Measurements from ENCODE around the gene DOCK1. TPM values are rescaled to one million over a fixed set of nuclear protein-coding genes. Genes with fewer than 3 reads are reported as not detected.

DOCK1 gene
- polyA plus RNA-seq, 1 of the 3 experiments (the other 2 are of a cell fraction): 15.5 TPM

- ChIA-PET CTCF (no interaction called here), POLR2A (no interaction called here)
- H3K27ac ChIP-seq (ENCODE audit: low read depth in 2 of 2, low read length in 1 of 2): no peak overlapping the region
- WGBS (ENCODE audit: low lambda C conversion rate): 98% methylated on average over 3 of the region's 3 CpGs
- no peaks in the 10 kb centered on the region for H3K27me3 ChIP-seq (ENCODE audit: insufficient read depth)
- TF ChIP-seq, protein P1, sequence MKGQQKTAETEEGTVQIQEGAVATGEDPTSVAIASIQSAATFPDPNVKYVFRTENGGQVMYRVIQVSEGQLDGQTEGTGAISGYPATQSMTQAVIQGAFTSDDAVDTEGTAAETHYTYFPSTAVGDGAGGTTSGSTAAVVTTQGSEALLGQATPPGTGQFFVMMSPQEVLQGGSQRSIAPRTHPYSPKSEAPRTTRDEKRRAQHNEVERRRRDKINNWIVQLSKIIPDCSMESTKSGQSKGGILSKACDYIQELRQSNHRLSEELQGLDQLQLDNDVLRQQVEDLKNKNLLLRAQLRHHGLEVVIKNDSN (IDR thresholded peaks at IDR 0.05; ENCODE audit: borderline replicate concordance, low read depth): no peak
- no peak for TF ChIP-seq PBX3 (IDR thresholded peaks at IDR 0.05)
- no peak for TF ChIP-seq ELF1 (IDR thresholded peaks at IDR 0.05)
- no peak for TF ChIP-seq FOSL2 (IDR thresholded peaks at IDR 0.05; ENCODE audit: borderline replicate concordance, low read depth)
- TF ChIP-seq, protein P2, sequence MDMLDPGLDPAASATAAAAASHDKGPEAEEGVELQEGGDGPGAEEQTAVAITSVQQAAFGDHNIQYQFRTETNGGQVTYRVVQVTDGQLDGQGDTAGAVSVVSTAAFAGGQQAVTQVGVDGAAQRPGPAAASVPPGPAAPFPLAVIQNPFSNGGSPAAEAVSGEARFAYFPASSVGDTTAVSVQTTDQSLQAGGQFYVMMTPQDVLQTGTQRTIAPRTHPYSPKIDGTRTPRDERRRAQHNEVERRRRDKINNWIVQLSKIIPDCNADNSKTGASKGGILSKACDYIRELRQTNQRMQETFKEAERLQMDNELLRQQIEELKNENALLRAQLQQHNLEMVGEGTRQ (IDR thresholded peaks at IDR 0.05; ENCODE audit: borderline replicate concordance, low read depth, low read length): no peak
- no peak for TF ChIP-seq EZH2phosphoT487 (IDR thresholded peaks at IDR 0.05; ENCODE audit: borderline replicate concordance, low read depth)
- no peak for TF ChIP-seq RAD21 (IDR thresholded peaks at IDR 0.05; ENCODE audit: low read length)
- no peak for TF ChIP-seq ZBTB33 (IDR thresholded peaks at IDR 0.05; ENCODE audit: borderline replicate concordance, low read depth)
- TF ChIP-seq IRF3 (IDR thresholded peaks at IDR 0.05; ENCODE audit: low read depth, low read length): no peak
- TF ChIP-seq TAF1 (IDR thresholded peaks at IDR 0.05; ENCODE audit: borderline replicate concordance, low read depth, low read length): no peak
- TF ChIP-seq RFX5 (IDR thresholded peaks at IDR 0.05; ENCODE audit: low read length): no peak
- H3K36me3 ChIP-seq (replicated peaks in 1 of 2; ENCODE audit: control insufficient read depth in 1 of 2, insufficient read depth in 2 of 2, low read length in 1 of 2): peaks cover 19 to 27% of the 10 kb centered on the region in 2 experiments
- no peaks in the 10 kb centered on the region for H3K4me1 ChIP-seq (ENCODE audit: control insufficient read depth in 1 of 2, insufficient read depth in 2 of 2, low read depth in 1 of 2, low read length in 1 of 2)
- no peak overlapping the region for H3K4me2 ChIP-seq
- no peaks in the 10 kb centered on the region for H3F3A ChIP-seq (replicated peaks; ENCODE audit: insufficient read depth)
- H3K9ac ChIP-seq: no peak overlapping the region
- H4K20me1 ChIP-seq (ENCODE audit: insufficient read depth): no peaks in the 10 kb centered on the region
- no peaks in the 10 kb centered on the region for H3K9me3 ChIP-seq
- H3K4me3 ChIP-seq (ENCODE audit: low read depth in 2 of 2, low read length in 1 of 2): no peak overlapping the region
- no peak overlapping the region for H2AFZ ChIP-seq (ENCODE audit: low read depth)
- H3K79me2 ChIP-seq (ENCODE audit: insufficient read depth): no peaks in the 10 kb centered on the region
- H3K9me2 ChIP-seq: no peaks in the 10 kb centered on the region
- DNase-seq: no peak
Measured at GRCh38 chr10:127385066-127385465, 479.8 kb downstream of the DOCK1 start.

Measured in SK-N-SH (cell line).